T-helper 1 cell treated with Interleukin-12 subunit alpha and Interleukin-12 subunit beta and Interleukin-4 antibody, amounts not matched to agents 30 ng/mL and 1 ng/mL, for 36 hours (primary cell): ENCODE results near the gene SAGE1. TPM values are rescaled to one million over a fixed set of nuclear protein-coding genes. Genes with fewer than 3 reads are reported as not detected.

Experiments
- total RNA-seq: library from RNA; stranded (reverse); gene quantifications from 2 replicates; pipeline ENCODE4 v1.2.3, GENCODE V29; 2022

The SAGE1 gene
- total RNA-seq, 1 donor from 2014 or later = not detected

Other genes with a start within 250 kb of the SAGE1 start
- gene CT45A1, start 180.1 kb upstream of the SAGE1 start, total RNA-seq = not detected in 2 replicates
- gene CT45A3, start 125.5 kb upstream of the SAGE1 start, total RNA-seq = not detected in 2 replicates
- gene CT45A5, start 108.2 kb upstream of the SAGE1 start, total RNA-seq = not detected in 2 replicates
- gene CT45A6, start 90.9 kb upstream of the SAGE1 start, total RNA-seq = not detected in 2 replicates
- not detected in 2 replicates for gene CT45A2, start 73.7 kb upstream of the SAGE1 start, total RNA-seq
- gene CT45A7, start 56.4 kb upstream of the SAGE1 start, total RNA-seq = not detected in 2 replicates
- not detected in 2 replicates for gene CT45A8, start 39.2 kb upstream of the SAGE1 start, total RNA-seq
- not detected in 2 replicates for gene CT45A9, start 21.9 kb upstream of the SAGE1 start, total RNA-seq
- not detected in 2 replicates for gene CT45A10, start 272 bp upstream of the SAGE1 start, total RNA-seq
- 21.4 and 22.1 TPM in 2 replicates for gene MMGT1, start 80.3 kb downstream of the SAGE1 start, total RNA-seq
- 17.5 and 18.2 TPM in 2 replicates for gene SLC9A6, start 91.7 kb downstream of the SAGE1 start, total RNA-seq